Esophagus squamous epithelium (tissue), 5 donors: ENCODE data around the gene DIPK1B. TPM values are rescaled to one million over a fixed set of nuclear protein-coding genes. Genes with fewer than 3 reads are reported as not detected.

Experiments
- DNase-seq: peaks from one replicate; lab custom pipeline; 2025; lab: John Stamatoyannopoulos, UW
- H3K27ac ChIP-seq, 4 donors: fragments of 200-600 bp; sonication (generic); one replicate each; pipeline ENCODE4 v1.5.1; 2016 to 2019; ENCODE audit warnings: mild to moderate bottlenecking in 1 of 4
- H3K27me3 ChIP-seq, 4 donors: fragments of 200-600 bp; sonication (generic); 1 replicate in 3 of 4; 2 replicates in 1 of 4; pipeline versions ENCODE4 v1.5.1 to v1.6.0; 2017 to 2021; ENCODE audit warnings: antibody characterized with exemption in 1 of 4
- H3K36me3 ChIP-seq, 3 donors: fragments of 200-600 bp; sonication (generic); one replicate each; pipeline ENCODE4 v1.5.1; 2016 to 2019
- H3K4me1 ChIP-seq, 3 donors: fragments of 200-600 bp; sonication (generic); one replicate each; pipeline ENCODE4 v1.5.1; 2017 to 2019
- H3K4me3 ChIP-seq, 4 donors: fragments of 200-600 bp; sonication (generic); 1 replicate in 3 of 4; 2 replicates in 1 of 4; pipeline ENCODE4 v1.5.1; 2016 to 2019; ENCODE audit warnings: mild to moderate bottlenecking in 2 of 4, moderate library complexity in 1 of 4
- H3K9me3 ChIP-seq, 3 donors: fragments of 200-600 bp; sonication (generic); one replicate each; pipeline ENCODE4 v1.5.1; 2016 to 2019
- CTCF ChIP-seq, 6 experiments: fragments of 450-650 bp in 4 of 6; fragments of 200-600 bp in 2 of 6; sonication (generic) in 2 of 6; IDR thresholded peaks; one replicate each; pipeline ENCODE4 v1.5.1; 2016 to 2019; ENCODE audit warnings: antibody characterized with exemption in 6 of 6, mild to moderate bottlenecking in 4 of 6, moderate library complexity in 4 of 6
- POLR2A ChIP-seq, 4 donors: fragments of 450-650 bp; IDR thresholded peaks; one replicate each; pipeline ENCODE4 v1.6.1; 2017; ENCODE audit warnings: antibody characterized with exemption in 4 of 4, mild to moderate bottlenecking in 4 of 4, moderate library complexity in 3 of 4
- WGBS, 2 donors: methylation state at CpG; one replicate each; pipeline ENCODE4 v1.1.5; 2018; 5-methylcytosine and 5-hydroxymethylcytosine counted together
- intact Hi-C: fragments of 100-400 bp; cut with DNase I; formaldehyde crosslinking; loops from one replicate; pipeline ENCODE4 v1.15.0; 2022
- total RNA-seq, 4 donors: library from RNA; depleted of rRNA; stranded (reverse); fragments of >200 nt; gene quantifications; one replicate each; pipeline ENCODE4 v1.1.0, GENCODE V29; 2016
- donor health status: DM: yes; HTN: yes; CAD: no.

Gene DIPK1B
- total RNA-seq, 4 donors from 2014 or later: 0.48 to 6.3 (median 1.1) TPM

- Histone ChIP-seq H3K36me3 (no peaks in the 10 kb centered on the region), H3K27ac (no peak overlapping the region), H3K27me3 (peaks cover 0 to 61% (median 0%) of the 10 kb centered on the region in 4 donors), H3K9me3 (peaks cover 0 to 23% (median 3%) of the 10 kb centered on the region in 3 donors), H3K4me1 (peaks cover 0 to 8% (median 0%) of the 10 kb centered on the region in 3 donors), H3K4me3 (no peak overlapping the region)
- 70 to 87% methylated on average over 4 of the region's 4 CpGs for WGBS, 2 donors
- intact Hi-C loops: no loop called here
- TF ChIP-seq CTCF (IDR thresholded peaks at IDR 0.05) (no peak), POLR2A (IDR thresholded peaks at IDR 0.05) (no peak)
- no peak for DNase-seq
Observed at GRCh38 chr9:136756134-136756438, 43.7 kb downstream of the DIPK1B start.

- Histone ChIP-seq H3K4me3 (no peak overlapping the region), H3K27me3 (peaks cover 0 to 64% (median 0%) of the 10 kb centered on the region in 4 donors), H3K9me3 (peaks cover 0 to 19% (median 0%) of the 10 kb centered on the region in 3 donors), H3K27ac (no peak overlapping the region), H3K4me1 (peaks cover 0 to 9% (median 0%) of the 10 kb centered on the region in 3 donors), H3K36me3 (no peaks in the 10 kb centered on the region)
- no peak for TF ChIP-seq CTCF (IDR thresholded peaks at IDR 0.05)
- TF ChIP-seq POLR2A (IDR thresholded peaks at IDR 0.05): no peak
- no peak for DNase-seq
- intact Hi-C loops: no loop called here
- 87 to 94% methylated on average over 8 to 12 of the region's 18 CpGs for whole genome bisulfite sequencing, 2 donors
Observed at GRCh38 chr9:136756836-136757235, 44.5 kb downstream of the DIPK1B start.

- intact Hi-C loops: no loop called here
- Histone ChIP-seq H3K27ac (no peak overlapping the region), H3K4me1 (peaks cover 0 to 9% (median 0%) of the 10 kb centered on the region in 3 donors), H3K27me3 (peaks cover 0 to 69% (median 0%) of the 10 kb centered on the region in 4 donors), H3K4me3 (no peak overlapping the region), H3K9me3 (peaks cover 0 to 14% (median 0%) of the 10 kb centered on the region in 3 donors), H3K36me3 (no peaks in the 10 kb centered on the region)
- WGBS, 2 donors: 76% methylated on average over 7 of the region's 20 CpGs; no CpG with 5 or more reads in 1 of the 2 donors
- no peak for DNase-seq
- TF ChIP-seq CTCF (IDR thresholded peaks at IDR 0.05): no peak
- no peak for TF ChIP-seq POLR2A (IDR thresholded peaks at IDR 0.05)
Observed at GRCh38 chr9:136757328-136757727, 45.0 kb downstream of the DIPK1B start.

GRCh38 chr9:136757751-136758140 is 45.4 kb downstream of the DIPK1B start:
- intact Hi-C loops: no loop called here
- Histone ChIP-seq H3K4me1 (peaks cover 0 to 9% (median 0%) of the 10 kb centered on the region in 3 donors), H3K9me3 (peaks cover 0 to 13% (median 0%) of the 10 kb centered on the region in 3 donors), H3K36me3 (no peaks in the 10 kb centered on the region), H3K4me3 (no peak overlapping the region), H3K27me3 (peaks cover 0 to 73% (median 0%) of the 10 kb centered on the region in 4 donors), H3K27ac (no peak overlapping the region)
- WGBS, 2 donors: 53 to 88% methylated on average over 3 to 5 of the region's 20 CpGs
- no peak for DNase-seq
- TF ChIP-seq CTCF (IDR thresholded peaks at IDR 0.05): no peak
- TF ChIP-seq POLR2A (IDR thresholded peaks at IDR 0.05): no peak

- no peaks in the 10 kb centered on the region for H3K36me3 ChIP-seq
- no peak for DNase-seq
- peaks cover 0 to 13% (median 0%) of the 10 kb centered on the region in 3 donors for H3K9me3 ChIP-seq
- no peak for TF ChIP-seq POLR2A (IDR thresholded peaks at IDR 0.05)
- TF ChIP-seq CTCF (IDR thresholded peaks at IDR 0.05): no peak
- intact Hi-C loops: no loop called here
- H3K4me1 ChIP-seq: peaks cover 0 to 16% (median 0%) of the 10 kb centered on the region in 3 donors
- H3K27ac ChIP-seq: no peak overlapping the region
- no peak overlapping the region for H3K4me3 ChIP-seq
- whole genome bisulfite sequencing, 2 donors: 90% methylated on average over 2 of the region's 9 CpGs; no CpG with 5 or more reads in 1 of the 2 donors
- peaks cover 0 to 77% (median 4%) of the 10 kb centered on the region in 4 donors for H3K27me3 ChIP-seq
Observed at GRCh38 chr9:136759001-136759400, 46.6 kb downstream of the DIPK1B start.
